PC-9 (cell line): ENCODE data around the gene TMEM30A. TPM values are rescaled to one million over a fixed set of nuclear protein-coding genes. Genes with fewer than 3 reads are reported as not detected.

Experiments used
- BruUV-seq: library from RNA; stranded (reverse); fragments of 400-500 nt; replicated peaks from 2 replicates; lab custom pipeline; 2021; lab: Mats Ljungman, UMichigan
- CTCF ChIA-PET: fragments of 300-600 bp; sonication (Branson Sonifier 250); formaldehyde crosslinking; loops from one replicate; lab custom pipeline; 2022; ENCODE audit warnings: antibody characterized with exemption; lab: Charles Lee
- POLR2A ChIA-PET: fragments of 300-600 bp; sonication (Branson Sonifier 250); formaldehyde crosslinking; loops from one replicate; lab custom pipeline; 2022; ENCODE audit warnings: antibody characterized with exemption; ENCODE audit not compliant: unreplicated experiment; lab: Charles Lee
- DNase-seq, 2 experiments: peaks; one replicate each; pipeline versions ENCODE4 v3.0.0 to v3.0.0-alpha.2; 2015 to 2022; ENCODE audit warnings: mixed read lengths in 1 of 2
- H2AFZ ChIP-seq: fragments of 200-600 bp; sonication (generic); 2 replicates; pipeline ENCODE4 v1.8.1; 2017; ENCODE audit warnings: antibody characterized with exemption
- H3F3A ChIP-seq: fragments of 200-600 bp; sonication (generic); 2 replicates; pipeline ENCODE4 v1.8.1; 2017; ENCODE audit warnings: antibody characterized with exemption, mild to moderate bottlenecking, low read depth; ENCODE audit not compliant: insufficient read depth
- H3K27ac ChIP-seq: fragments of 200-600 bp; sonication (generic); 2 replicates; pipeline ENCODE4 v1.6.1; 2016; ENCODE audit warnings: mixed run types
- H3K27me3 ChIP-seq: fragments of 200-600 bp; sonication (generic); 2 replicates; pipeline ENCODE4 v1.6.1; 2016; ENCODE audit warnings: low read depth, mixed run types; ENCODE audit not compliant: insufficient read depth
- H3K36me3 ChIP-seq: fragments of 200-600 bp; sonication (generic); 2 replicates; pipeline ENCODE4 v1.6.1; 2016; ENCODE audit warnings: low read depth, mixed run types
- H3K4me1 ChIP-seq: fragments of 200-600 bp; sonication (generic); replicated peaks from 2 replicates; pipeline ENCODE4 v1.6.1; 2016; ENCODE audit warnings: mixed run types; ENCODE audit not compliant: insufficient read depth
- H3K4me2 ChIP-seq: fragments of 200-600 bp; sonication (generic); 2 replicates; pipeline ENCODE4 v1.6.1; 2017; ENCODE audit warnings: mixed run types
- H3K4me3 ChIP-seq: fragments of 200-600 bp; sonication (generic); 2 replicates; pipeline ENCODE4 v1.6.1; 2016; ENCODE audit warnings: mixed run types
- H3K79me2 ChIP-seq: fragments of 200-600 bp; sonication (generic); 2 replicates; pipeline ENCODE4 v1.6.1; 2017; ENCODE audit warnings: low read depth, mixed run types
- H3K9me2 ChIP-seq: fragments of 200-600 bp; sonication (generic); 2 replicates; pipeline ENCODE4 v1.8.1; 2017; ENCODE audit warnings: mild to moderate bottlenecking; ENCODE audit not compliant: insufficient read depth
- H3K9me3 ChIP-seq: fragments of 200-600 bp; sonication (generic); 2 replicates; pipeline ENCODE4 v1.8.1; 2016; ENCODE audit warnings: low read depth; ENCODE audit not compliant: insufficient read depth
- H4K20me1 ChIP-seq: fragments of 200-600 bp; sonication (generic); 2 replicates; pipeline ENCODE4 v1.8.1; 2017; ENCODE audit not compliant: insufficient read depth
- CTCF ChIP-seq: fragments of 200-600 bp; sonication (generic); conservative IDR thresholded peaks from 2 replicates; pipeline ENCODE4 v1.6.1; 2017; ENCODE audit warnings: mixed run types, antibody characterized with exemption, mild to moderate bottlenecking, moderate library complexity
- EZH2 ChIP-seq: fragments of 200-600 bp; sonication (generic); IDR thresholded peaks from 2 replicates; pipeline ENCODE4 v1.8.0; 2017; ENCODE audit warnings: antibody characterized with exemption, low read depth
- intact Hi-C: fragments of 100-400 bp; cut with micrococcal nuclease; formaldehyde crosslinking; loops from one replicate; pipeline ENCODE4 v1.10.0; 2022; ENCODE audit not compliant: unreplicated experiment
- total RNA-seq: library from RNA; stranded (reverse); gene quantifications from 2 replicates; pipeline ENCODE4 v1.2.3, GENCODE V29; 2021

The TMEM30A gene
- total RNA-seq, 1 experiment from 2014 or later = 122 TPM

DNA sequence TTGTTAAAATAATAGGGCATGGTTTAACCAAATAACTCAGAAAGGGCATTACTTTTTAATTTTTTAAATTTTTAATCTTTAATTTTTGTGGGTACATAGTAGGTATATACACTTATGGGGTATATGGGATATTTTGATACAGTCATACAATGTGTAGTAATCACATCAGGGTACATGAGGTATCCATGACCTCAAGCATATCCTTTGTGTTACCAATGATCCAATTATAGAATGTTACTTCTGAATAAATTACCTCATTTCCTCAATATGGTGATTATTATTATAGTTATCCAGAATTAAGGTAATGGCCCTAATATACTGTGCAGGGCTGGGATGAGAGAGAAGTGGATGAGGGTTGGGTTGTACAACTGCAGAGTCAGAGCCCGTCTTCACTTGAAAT is 45.1 kb upstream of the TMEM30A start:
- DNase-seq = no peak
- BruUV-seq = no TSS peak
- Histone ChIP-seq H3K9me2 (no peaks in the 10 kb centered on the region), H2AFZ (no peak overlapping the region), H3K27ac (no peak overlapping the region), H3K4me3 (no peak overlapping the region), H3K36me3 (no peaks in the 10 kb centered on the region), H3K4me1 (no peaks in the 10 kb centered on the region), H3K4me2 (no peak overlapping the region), H3F3A (no peaks in the 10 kb centered on the region), H3K27me3 (no peaks in the 10 kb centered on the region), H4K20me1 (no peaks in the 10 kb centered on the region), H3K79me2 (no peaks in the 10 kb centered on the region), H3K9me3 (no peaks in the 10 kb centered on the region)
- TF ChIP-seq CTCF (no peak), EZH2 (no peak)
- CTCF ChIA-PET = no interaction called here
- POLR2A ChIA-PET = no interaction called here
- intact Hi-C loops = no loop called here

GRCh38 chr6:75327807-75328206 is 43.2 kb upstream of the TMEM30A start:
- no peak overlapping the region for H3K4me2 ChIP-seq
- H4K20me1 ChIP-seq = no peaks in the 10 kb centered on the region
- TF ChIP-seq EZH2 (no peak), CTCF (no peak)
- no peak overlapping the region for H3K27ac ChIP-seq
- H3K4me1 ChIP-seq = no peaks in the 10 kb centered on the region
- no peaks in the 10 kb centered on the region for H3K9me2 ChIP-seq
- H3K27me3 ChIP-seq = no peaks in the 10 kb centered on the region
- CTCF ChIA-PET = no interaction called here
- H3K4me3 ChIP-seq = no peak overlapping the region
- H3K79me2 ChIP-seq = no peaks in the 10 kb centered on the region
- no peak overlapping the region for H2AFZ ChIP-seq
- H3K9me3 ChIP-seq = no peaks in the 10 kb centered on the region
- intact Hi-C loops = no loop called here
- BruUV-seq = no TSS peak
- no peaks in the 10 kb centered on the region for H3K36me3 ChIP-seq
- no peaks in the 10 kb centered on the region for H3F3A ChIP-seq
- DNase-seq = no peak
- POLR2A ChIA-PET = no interaction called here

- Histone ChIP-seq H3K27ac (no peak overlapping the region), H4K20me1 (no peaks in the 10 kb centered on the region), H3K9me3 (no peaks in the 10 kb centered on the region), H3K4me2 (no peak overlapping the region), H3K4me3 (no peak overlapping the region), H2AFZ (no peak overlapping the region), H3K79me2 (no peaks in the 10 kb centered on the region), H3K9me2 (no peaks in the 10 kb centered on the region), H3F3A (no peaks in the 10 kb centered on the region), H3K4me1 (no peaks in the 10 kb centered on the region), H3K36me3 (no peaks in the 10 kb centered on the region), H3K27me3 (no peaks in the 10 kb centered on the region)
- BruUV-seq = no TSS peak
- intact Hi-C loops = no loop called here
- ChIA-PET CTCF (no interaction called here), POLR2A (interaction anchor here (0.6 kb wide), 1 partner anchor 75 kb away, joined by 3 read pairs; no protein-coding TSS in a partner anchor)
- no peak for DNase-seq
- TF ChIP-seq EZH2 (no peak), CTCF (no peak)
Measured at GRCh38 chr6:75326557-75327258, 42.1 kb upstream of the TMEM30A start.
